Natural killer cell (primary cell): Measurements from ENCODE around the gene HDGFL1. TPM values are rescaled to one million over a fixed set of nuclear protein-coding genes. Genes with fewer than 3 reads are reported as not detected.

Source experiments
- ATAC-seq, 3 donors: fragments of 150-1000 bp in 2 of 3; fragments of 200-7000 bp in 1 of 3; cut with Tn5 transposase; 1 replicate in 1 of 3; 2 replicates in 2 of 3; pipeline ENCODE4 v1.10.0; 2021; ENCODE audit warnings: mild to moderate bottlenecking in 2 of 3, moderate library complexity in 2 of 3
- DNase-seq, 2 donors: peaks; one replicate each; pipeline versions ENCODE4 v3.0.0 to v3.0.0-alpha.2; 2013 to 2021; ENCODE audit warnings: mixed read lengths in 1 of 2
- H3K27ac ChIP-seq: one replicate; pipeline ENCODE4 v1.5.1; 2013; ENCODE audit warnings: mild to moderate bottlenecking, low read length
- H3K27me3 ChIP-seq: one replicate; pipeline ENCODE4 v1.6.1; 2013; ENCODE audit warnings: low read length; ENCODE audit not compliant: control insufficient read depth, insufficient read depth
- H3K36me3 ChIP-seq: one replicate; pipeline ENCODE4 v1.6.1; 2013; ENCODE audit warnings: low read length; ENCODE audit not compliant: control insufficient read depth, insufficient read depth
- H3K4me1 ChIP-seq: one replicate; pipeline ENCODE4 v1.6.1; 2013; ENCODE audit warnings: low read length; ENCODE audit not compliant: control insufficient read depth, insufficient read depth
- H3K4me3 ChIP-seq: one replicate; pipeline ENCODE4 v1.5.1; 2013; ENCODE audit warnings: low read length
- H3K9me3 ChIP-seq: one replicate; pipeline ENCODE4 v1.6.1; 2013; ENCODE audit warnings: low read length; ENCODE audit not compliant: control insufficient read depth, insufficient read depth
- H3K27ac Mint-ChIP-seq, 2 donors: one replicate each; pipeline ENCODE4 v1.8.0; 2022; ENCODE audit warnings: mild to moderate bottlenecking in 2 of 2, mixed read lengths in 2 of 2, moderate library complexity in 1 of 2
- H3K27me3 Mint-ChIP-seq, 2 donors: one replicate each; pipeline ENCODE4 v1.8.0; 2022; ENCODE audit warnings: low read depth in 2 of 2, mixed read lengths in 2 of 2
- H3K36me3 Mint-ChIP-seq: one replicate; pipeline ENCODE4 v1.8.0; 2022; ENCODE audit warnings: mixed read lengths
- H3K4me1 Mint-ChIP-seq, 2 donors: one replicate each; pipeline ENCODE4 v1.8.0; 2022; ENCODE audit warnings: mixed read lengths in 2 of 2
- H3K4me3 Mint-ChIP-seq: one replicate; pipeline ENCODE4 v1.8.0; 2022; ENCODE audit warnings: mild to moderate bottlenecking, moderate library complexity, mixed read lengths
- H3K9me3 Mint-ChIP-seq, 2 donors: one replicate each; pipeline ENCODE4 v1.8.0; 2022; ENCODE audit warnings: mixed read lengths in 2 of 2
- CTCF ChIP-seq: fragments of 200-600 bp; IDR thresholded peaks from one replicate; pipeline ENCODE4 v1.8.0; 2022; ENCODE audit warnings: antibody characterized with exemption
- WGBS: methylation state at CpG from one replicate; pipeline ENCODE4 v1.1.7; 2013; ENCODE audit warnings: missing lambda C conversion rate; ENCODE audit not compliant: insufficient coverage; 5-methylcytosine and 5-hydroxymethylcytosine counted together
- intact Hi-C: fragments of 100-400 bp; cut with micrococcal nuclease; formaldehyde crosslinking; loops from one replicate; pipeline ENCODE4 v1.14.2; 2022
- total RNA-seq, 4 donors: library from RNA; stranded (reverse); fragments of 120-200 nt in 1 of 4; gene quantifications; one replicate each; pipeline versions ENCODE4 v1.2.3 to v1.2.4, GENCODE V29; 2013 to 2022

Gene HDGFL1
- total RNA-seq, 3 donors from 2014 or later (not counting 1 experiment from before 2014, with no cell fraction given) = not detected

DNA sequence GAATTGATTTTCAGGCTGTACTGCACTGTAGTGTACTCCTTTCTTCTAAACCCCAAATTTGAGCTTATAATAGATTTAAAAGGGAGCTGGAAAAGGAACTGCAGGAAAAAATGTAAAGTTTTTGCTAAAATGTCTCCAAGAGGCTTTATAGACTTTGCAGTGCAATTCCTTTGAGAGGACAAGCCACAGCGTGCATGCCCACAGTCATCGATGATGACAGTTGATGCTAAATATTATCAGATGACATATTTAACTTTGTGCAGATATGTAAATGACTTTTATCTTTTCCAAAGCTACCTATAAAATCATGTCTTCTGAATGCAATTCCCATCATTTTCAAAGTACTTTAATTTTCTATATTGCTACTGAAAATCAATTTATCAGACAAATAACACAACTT is 24.3 kb upstream of the HDGFL1 start:
- TF ChIP-seq CTCF = no peak
- H3K27me3 ChIP-seq = no peaks in the 10 kb centered on the region
- no peaks in the 10 kb centered on the region for H3K36me3 Mint-ChIP-seq
- no peaks in the 10 kb centered on the region for H3K4me1 ChIP-seq
- no peak overlapping the region for H3K27ac Mint-ChIP-seq
- H3K36me3 ChIP-seq = no peaks in the 10 kb centered on the region
- 80% methylated on average over 1 of the region's 2 CpGs for WGBS
- intact Hi-C loops = no loop called here
- H3K4me3 ChIP-seq = no peak overlapping the region
- H3K27me3 Mint-ChIP-seq = no peaks in the 10 kb centered on the region
- no peak overlapping the region for H3K27ac ChIP-seq
- DNase-seq = no peak
- H3K4me1 Mint-ChIP-seq = no peaks in the 10 kb centered on the region
- H3K4me3 Mint-ChIP-seq = no peak overlapping the region
- H3K9me3 ChIP-seq = peaks cover 3% of the 10 kb centered on the region
- H3K9me3 Mint-ChIP-seq = peaks cover 2 to 6% of the 10 kb centered on the region in 2 donors
- no peak for ATAC-seq

DNA sequence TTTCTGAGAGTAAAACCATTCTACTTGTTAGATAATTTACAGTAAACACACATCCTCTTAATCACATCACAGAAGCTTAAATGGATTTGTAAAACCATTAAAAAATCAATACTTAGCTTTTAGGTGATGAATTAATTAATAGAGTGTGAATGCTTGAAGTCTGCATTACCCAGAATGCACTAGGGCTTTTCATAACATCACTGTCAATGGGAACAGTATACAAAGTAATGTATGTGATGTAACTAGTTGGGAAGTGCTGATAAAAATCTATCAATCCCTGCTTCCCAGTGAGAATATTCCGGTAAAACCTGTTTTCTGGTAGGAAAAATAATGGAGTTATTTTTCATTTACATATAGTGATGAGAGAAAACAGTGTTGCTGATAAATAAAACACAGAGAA is 23.1 kb upstream of the HDGFL1 start:
- ATAC-seq = no peak
- H3K36me3 Mint-ChIP-seq = no peaks in the 10 kb centered on the region

GRCh38 chr6:22550971-22551670 is 18.2 kb upstream of the HDGFL1 start:
- Mint-ChIP-seq H3K27me3 (no peaks in the 10 kb centered on the region), H3K36me3 (no peaks in the 10 kb centered on the region), H3K9me3 (peaks cover 6 to 8% of the 10 kb centered on the region in 2 donors), H3K4me1 (no peaks in the 10 kb centered on the region), H3K4me3 (no peak overlapping the region), H3K27ac (no peak overlapping the region)
- Histone ChIP-seq H3K27me3 (no peaks in the 10 kb centered on the region), H3K9me3 (peaks cover 2% of the 10 kb centered on the region), H3K27ac (no peak overlapping the region), H3K36me3 (no peaks in the 10 kb centered on the region), H3K4me3 (no peak overlapping the region), H3K4me1 (no peaks in the 10 kb centered on the region)
- DNase-seq = no peak
- no peak for ATAC-seq
- WGBS = no CpG with 5 or more reads among the region's 2 CpGs
- intact Hi-C loops = no loop called here
- TF ChIP-seq CTCF = no peak

More for the DNA sequence above, 23.1 kb upstream of the HDGFL1 start:
- intact Hi-C loops = no loop called here
- no peaks in the 10 kb centered on the region for H3K4me1 Mint-ChIP-seq
- Histone ChIP-seq H3K4me1 (no peaks in the 10 kb centered on the region), H3K36me3 (no peaks in the 10 kb centered on the region), H3K4me3 (no peak overlapping the region), H3K27me3 (no peaks in the 10 kb centered on the region), H3K27ac (no peak overlapping the region), H3K9me3 (peaks cover 3% of the 10 kb centered on the region)
- peaks cover 6 to 9% of the 10 kb centered on the region in 2 donors for H3K9me3 Mint-ChIP-seq
- no peaks in the 10 kb centered on the region for H3K27me3 Mint-ChIP-seq
- no peak overlapping the region for H3K27ac Mint-ChIP-seq
- WGBS = 100% methylated on average over 1 of the region's 1 CpG
- no peak for TF ChIP-seq CTCF
- no peak overlapping the region for H3K4me3 Mint-ChIP-seq
- DNase-seq = no peak

DNA sequence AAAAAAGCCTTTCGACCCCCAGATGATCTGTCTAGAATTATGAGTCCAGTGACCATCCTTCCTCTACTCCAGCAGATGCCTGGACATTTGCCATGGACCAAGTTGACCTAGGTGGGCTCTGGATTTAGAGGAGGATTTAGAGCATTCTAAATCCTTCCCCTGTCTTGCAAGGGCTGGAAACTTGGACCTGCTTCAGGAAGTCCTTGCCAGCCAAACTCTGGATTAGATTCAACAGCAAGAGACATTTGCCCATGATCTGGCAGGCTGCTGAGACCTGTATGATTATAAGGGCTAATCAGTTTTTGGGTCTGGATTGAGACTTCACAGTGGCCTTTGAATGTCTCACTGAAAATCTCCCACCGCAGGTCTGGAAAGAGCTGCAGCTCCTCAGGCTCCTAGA is 13.1 kb upstream of the HDGFL1 start:
- intact Hi-C loops = no loop called here
- Histone ChIP-seq H3K4me1 (no peaks in the 10 kb centered on the region), H3K27me3 (no peaks in the 10 kb centered on the region), H3K9me3 (peaks cover 2% of the 10 kb centered on the region), H3K27ac (no peak overlapping the region), H3K36me3 (no peaks in the 10 kb centered on the region), H3K4me3 (no peak overlapping the region)
- Mint-ChIP-seq H3K36me3 (no peaks in the 10 kb centered on the region), H3K4me1 (no peaks in the 10 kb centered on the region), H3K9me3 (peaks cover 2 to 5% of the 10 kb centered on the region in 2 donors), H3K4me3 (no peak overlapping the region), H3K27me3 (no peaks in the 10 kb centered on the region), H3K27ac (no peak overlapping the region)
- TF ChIP-seq CTCF = no peak
- 83% methylated on average over 2 of the region's 2 CpGs for WGBS
- DNase-seq (no peak), ATAC-seq (no peak)
